ENCODE results near the gene PIEZO2.

Gene PIEZO2

DNA sequence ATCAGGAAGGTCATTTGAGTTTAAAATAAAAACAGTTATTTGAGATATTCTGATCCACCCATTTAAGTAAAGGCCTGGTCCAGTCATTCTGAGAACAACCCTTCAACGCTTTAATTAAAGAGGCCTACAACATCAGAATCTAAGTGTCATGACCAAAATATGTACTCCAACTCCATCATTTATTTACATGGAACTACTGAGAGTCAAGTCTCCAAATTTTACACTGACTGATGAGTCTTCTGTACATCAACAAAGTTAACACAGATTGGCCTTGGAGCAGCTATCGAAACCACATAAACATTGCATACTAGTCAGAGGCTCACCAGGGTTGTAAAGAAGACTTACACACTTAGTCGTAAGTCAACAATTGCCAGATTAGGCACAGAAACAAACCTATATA is 37.1 kb downstream of the PIEZO2 start:
- no peak for DNase-seq (ENCODE audit: low spot score)

DNA sequence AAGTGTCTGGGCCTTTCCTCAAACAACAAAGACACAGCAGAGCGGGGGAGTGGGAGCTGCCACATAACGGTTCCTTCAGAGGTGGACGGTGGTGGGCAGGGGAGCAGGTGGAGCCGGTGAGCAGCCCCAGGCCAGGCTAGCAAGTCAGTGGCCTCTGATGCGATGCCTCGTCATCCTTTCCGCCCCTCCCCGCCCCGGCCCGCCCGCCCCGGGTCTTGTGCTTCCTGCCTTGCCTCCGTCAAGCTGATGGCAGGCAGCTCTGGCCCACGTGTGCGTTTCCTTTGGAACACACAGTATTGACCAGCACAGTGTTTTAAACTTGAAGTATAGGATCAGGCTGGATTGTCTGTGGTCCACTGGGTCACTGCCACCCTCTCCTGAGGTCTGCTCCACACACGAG is 38.9 kb downstream of the PIEZO2 start:
- no peak for DNase-seq (ENCODE audit: low spot score)

GRCh38 chr18:11108947-11109346 is 40.4 kb downstream of the PIEZO2 start:
- no peak for DNase-seq (ENCODE audit: low spot score)

GRCh38 chr18:11106894-11107293 is 42.5 kb downstream of the PIEZO2 start:
- no peak for DNase-seq (ENCODE audit: low spot score)

DNA sequence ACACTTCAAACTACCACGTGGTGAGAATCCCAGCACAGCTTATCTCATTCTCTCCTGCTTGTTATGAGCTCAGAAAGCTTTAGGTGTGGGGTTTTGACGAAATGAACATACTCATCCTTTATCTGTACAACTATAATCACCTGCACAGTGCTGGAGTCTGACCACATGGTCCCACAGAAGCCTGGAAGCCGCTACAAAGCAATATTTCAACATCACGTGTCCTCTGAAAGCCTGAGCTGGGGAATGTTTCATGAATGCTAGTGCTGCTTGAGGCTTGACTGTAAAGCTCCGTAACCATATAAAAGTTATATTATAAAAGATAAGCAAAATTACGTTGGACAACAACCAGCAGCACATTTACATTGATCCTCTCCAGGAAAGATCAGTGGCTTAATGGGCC is 43.9 kb downstream of the PIEZO2 start:
- no peak for DNase-seq (ENCODE audit: low spot score)

- DNase-seq (ENCODE audit: low spot score) = no peak
Observed at GRCh38 chr18:11104307-11104706, 45.1 kb downstream of the PIEZO2 start.

GRCh38 chr18:11096839-11097750 is 52.3 kb downstream of the PIEZO2 start:
- DNase-seq (ENCODE audit: low spot score) = no peak

DNA sequence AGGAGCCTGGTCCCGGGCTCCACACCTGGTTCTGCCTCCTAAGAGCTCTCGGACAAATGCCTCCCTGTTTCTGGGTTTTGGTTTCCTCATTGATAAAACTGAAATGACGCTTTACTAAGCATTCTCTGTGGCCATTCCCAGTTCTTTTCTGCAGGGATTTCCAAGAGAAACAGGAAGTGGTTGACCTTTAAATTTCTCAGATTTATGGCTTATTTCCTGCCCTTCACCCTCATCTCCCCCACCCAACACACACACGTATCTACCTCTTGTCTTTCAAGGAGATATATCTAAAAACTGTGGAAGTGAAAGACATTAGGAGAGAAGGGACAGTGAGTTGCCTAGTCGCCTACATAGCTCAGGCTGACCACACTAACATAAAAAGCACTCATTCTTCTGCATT is 53.0 kb downstream of the PIEZO2 start:
- DNase-seq (ENCODE audit: low spot score) = no peak

DNA sequence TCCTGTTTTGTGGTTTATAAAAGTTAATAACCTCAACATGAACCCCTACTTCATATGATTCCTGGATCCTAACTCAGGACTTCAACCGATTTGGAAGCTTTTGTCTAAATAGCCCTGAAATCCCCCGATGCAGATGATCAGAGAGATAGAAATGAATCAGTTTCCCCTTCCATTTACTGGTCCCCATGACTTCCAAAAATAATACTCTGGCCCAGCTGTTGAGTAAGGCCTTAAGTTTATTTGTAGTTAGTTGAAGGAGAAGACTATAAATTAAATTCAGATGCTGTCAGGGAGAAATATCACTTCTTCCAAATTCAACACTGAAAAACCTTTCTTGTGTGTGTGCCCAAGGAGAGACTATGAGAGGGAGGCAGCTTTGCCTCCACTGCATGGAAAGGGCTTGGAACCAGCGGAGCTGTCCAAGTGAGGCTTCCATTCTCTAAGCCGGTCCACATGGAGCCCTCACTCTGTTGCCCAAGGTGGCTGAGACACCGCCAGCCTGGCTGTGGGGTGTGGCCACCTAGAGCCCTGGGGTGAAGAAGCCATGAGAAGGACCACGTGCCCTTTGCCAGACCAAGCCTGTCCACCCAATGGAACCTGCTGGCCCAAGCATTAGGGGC is 53.6 kb downstream of the PIEZO2 start:
- DNase-seq (ENCODE audit: low spot score) = no peak

DNA sequence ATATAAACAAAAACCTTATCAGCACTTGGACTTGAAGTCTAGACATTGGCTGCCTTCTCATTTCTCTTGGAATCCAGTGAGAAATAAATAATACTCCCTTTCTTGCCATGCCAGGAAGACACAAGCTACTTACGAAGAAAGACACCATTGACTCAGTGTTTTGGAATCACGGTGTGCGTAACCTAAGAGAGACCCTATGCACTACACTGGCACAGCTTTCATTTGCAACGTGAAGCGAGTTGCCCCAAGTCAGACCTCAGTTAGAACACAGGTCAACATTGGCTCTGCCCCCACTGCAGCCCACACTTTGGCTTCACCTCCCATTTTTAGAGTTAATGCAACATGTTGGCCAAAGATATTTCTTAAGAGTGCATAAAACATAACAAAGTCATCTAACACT is 54.2 kb downstream of the PIEZO2 start:
- DNase-seq (ENCODE audit: low spot score) = no peak

DNA sequence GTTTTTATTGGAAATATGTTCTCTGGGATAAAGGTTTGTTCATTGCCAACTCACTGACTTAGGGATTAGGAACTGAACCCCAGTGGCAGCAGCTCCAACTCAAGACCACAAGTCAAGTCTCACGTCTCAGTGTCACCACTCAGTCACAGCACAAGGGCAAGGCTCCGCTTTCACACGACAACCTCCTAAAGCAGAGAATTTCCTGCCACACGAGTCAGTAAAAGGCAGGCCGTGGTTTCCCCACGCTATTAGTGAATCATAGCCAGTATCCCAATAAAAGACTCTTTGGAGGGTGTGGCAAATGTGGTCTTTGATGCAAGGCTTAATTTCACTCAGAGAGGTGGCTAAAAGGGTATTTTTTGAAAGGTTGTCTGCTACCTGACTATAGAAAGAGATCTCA is 57.6 kb downstream of the PIEZO2 start:
- DNase-seq (ENCODE audit: low spot score) = no peak

DNA sequence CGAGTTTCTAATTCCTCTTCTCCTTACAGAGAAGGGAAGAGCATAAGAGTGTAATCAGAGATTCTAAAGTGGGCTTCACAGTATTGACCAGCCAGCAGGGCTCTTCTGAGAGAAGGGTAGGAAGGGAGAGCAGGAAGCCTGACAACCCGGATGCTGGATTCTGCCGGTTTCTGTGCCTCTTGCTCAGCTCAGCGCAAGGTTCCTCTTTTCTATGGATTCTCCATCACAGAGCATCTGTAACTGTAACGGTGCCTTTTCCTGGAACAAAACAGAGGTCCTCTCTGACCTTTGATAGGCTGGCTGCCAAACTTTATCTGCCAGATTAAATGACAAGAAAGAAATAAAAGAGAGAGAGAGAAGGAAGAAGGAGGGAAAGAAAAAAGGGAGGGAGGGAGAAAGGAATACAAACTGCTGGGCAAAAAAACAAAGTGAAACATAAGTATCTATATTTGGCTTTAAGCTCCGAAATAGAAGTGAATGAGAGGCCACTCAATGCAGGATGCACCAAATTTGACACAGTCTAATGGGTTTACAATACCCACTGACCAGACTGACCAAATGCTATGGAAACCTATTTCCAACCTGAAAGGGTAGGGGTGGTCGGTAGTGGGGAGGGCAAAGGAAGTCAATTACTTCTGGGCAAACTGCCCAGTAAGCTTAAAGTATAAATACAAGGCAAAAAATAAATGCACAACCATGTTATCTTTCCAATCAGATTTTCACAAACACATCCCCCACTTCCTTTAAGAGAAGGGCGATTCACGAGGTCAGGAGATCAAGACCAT is 59.2 kb downstream of the PIEZO2 start:
- no peak for DNase-seq (ENCODE audit: low spot score)

DNA sequence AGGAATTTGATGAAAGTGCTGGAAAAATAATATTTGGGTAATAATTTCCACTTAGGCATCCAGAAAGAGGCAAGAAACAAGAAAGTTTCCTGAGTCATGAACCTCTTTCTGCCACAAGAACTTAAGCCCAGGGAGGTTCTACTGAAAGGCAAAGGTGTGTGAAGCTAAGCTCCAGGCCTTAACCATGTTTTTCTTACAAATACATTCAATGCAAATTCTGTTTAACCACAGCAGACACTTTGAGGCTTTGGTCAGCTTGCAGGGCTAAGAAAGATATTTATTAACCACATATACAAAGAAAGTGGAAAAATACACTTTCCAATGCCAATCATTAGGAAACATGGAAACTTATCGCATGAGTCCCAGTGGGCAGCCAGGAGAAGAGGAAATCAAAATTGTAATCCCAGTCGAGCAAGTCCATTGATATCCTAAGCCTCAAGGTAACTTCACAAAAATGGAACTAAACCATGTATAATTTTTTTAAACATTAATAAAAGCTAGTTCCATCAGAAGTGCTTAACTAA is 68.3 kb downstream of the PIEZO2 start:
- DNase-seq (ENCODE audit: low spot score) = no peak

- no peak for DNase-seq (ENCODE audit: low spot score)
Observed at GRCh38 chr18:11078491-11078890, 70.9 kb downstream of the PIEZO2 start.

GRCh38 chr18:11077548-11078187 is 71.7 kb downstream of the PIEZO2 start:
- no peak for DNase-seq (ENCODE audit: low spot score)

GRCh38 chr18:11074889-11075288 is 74.5 kb downstream of the PIEZO2 start:
- DNase-seq (ENCODE audit: low spot score) = no peak

DNA sequence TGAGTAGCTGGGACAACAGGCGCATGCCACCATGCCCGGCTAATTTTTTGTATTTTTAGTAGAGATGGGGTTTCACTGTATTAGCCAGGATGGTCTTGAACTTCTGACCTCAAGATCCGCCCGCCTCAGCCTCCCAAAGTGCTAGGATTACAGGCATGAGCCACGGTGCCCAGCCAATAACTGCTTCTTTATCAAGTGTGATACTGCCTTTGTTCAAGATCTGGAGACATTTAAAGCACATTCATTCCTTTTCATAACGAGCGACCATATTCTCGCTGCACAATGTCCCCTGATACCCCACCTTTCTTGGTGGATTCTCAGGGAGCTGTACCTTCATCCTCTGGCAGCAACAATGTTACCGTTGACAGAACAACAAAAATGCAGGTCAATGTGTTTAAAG is 75.4 kb downstream of the PIEZO2 start:
- DNase-seq (ENCODE audit: low spot score) = no peak

DNA sequence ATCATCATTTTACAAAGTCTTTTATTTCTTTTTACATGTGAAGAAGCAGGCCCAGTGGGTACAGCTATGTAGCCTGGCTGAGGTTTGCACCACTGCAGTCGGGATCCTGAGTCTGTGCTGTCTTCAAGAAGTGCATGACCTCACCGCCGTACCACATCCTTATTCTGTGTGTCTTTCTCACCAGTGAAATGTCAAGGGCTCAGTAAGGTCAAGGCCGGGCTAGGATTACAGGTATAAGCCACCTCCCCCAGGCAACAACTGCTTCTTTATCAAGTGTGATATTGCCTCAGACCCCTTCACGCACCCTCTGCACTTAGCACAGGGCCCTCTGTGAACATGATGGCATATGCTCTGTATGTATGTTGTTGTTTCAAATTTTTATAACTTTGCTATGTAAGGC is 76.7 kb downstream of the PIEZO2 start:
- DNase-seq (ENCODE audit: low spot score) = no peak

- no peak for DNase-seq (ENCODE audit: low spot score)
Observed at GRCh38 chr18:11071300-11071699, 78.1 kb downstream of the PIEZO2 start.

- DNase-seq (ENCODE audit: low spot score) = no peak
Observed at GRCh38 chr18:11070593-11070992, 78.8 kb downstream of the PIEZO2 start.

- DNase-seq (ENCODE audit: low spot score) = no peak
Observed at GRCh38 chr18:11066038-11066437, 83.3 kb downstream of the PIEZO2 start.
